Stimulated activated CD8-positive, alpha-beta memory T cell treated with anti-CD3 and anti-CD28 coated beads, Interleukin-7, amount 100 ng/mL, for 4 hours (primary cell): Measurements from ENCODE around the gene NEDD8.

Experiments used
- DNase-seq, 2 donors: peaks; one replicate each; pipeline ENCODE4 v3.0.0-alpha.2; 2020; ENCODE audit warnings: low read depth in 2 of 2

NEDD8 gene

GRCh38 chr14:24196071-24197055, 35.8 kb downstream of the NEDD8 start:
- DNase-seq = no peak

GRCh38 chr14:24195186-24196070, 36.7 kb downstream of the NEDD8 start, which contains the start of gene TM9SF1:
Gene TM9SF1 (minus strand): TSS chr14:24195441. CDS start chr14:24195019, 422 bp downstream.
- peak; percentile 80 to 84 for DNase-seq

GRCh38 chr14:24194873-24195185, 37.3 kb downstream of the NEDD8 start:
- no peak for DNase-seq

DNA sequence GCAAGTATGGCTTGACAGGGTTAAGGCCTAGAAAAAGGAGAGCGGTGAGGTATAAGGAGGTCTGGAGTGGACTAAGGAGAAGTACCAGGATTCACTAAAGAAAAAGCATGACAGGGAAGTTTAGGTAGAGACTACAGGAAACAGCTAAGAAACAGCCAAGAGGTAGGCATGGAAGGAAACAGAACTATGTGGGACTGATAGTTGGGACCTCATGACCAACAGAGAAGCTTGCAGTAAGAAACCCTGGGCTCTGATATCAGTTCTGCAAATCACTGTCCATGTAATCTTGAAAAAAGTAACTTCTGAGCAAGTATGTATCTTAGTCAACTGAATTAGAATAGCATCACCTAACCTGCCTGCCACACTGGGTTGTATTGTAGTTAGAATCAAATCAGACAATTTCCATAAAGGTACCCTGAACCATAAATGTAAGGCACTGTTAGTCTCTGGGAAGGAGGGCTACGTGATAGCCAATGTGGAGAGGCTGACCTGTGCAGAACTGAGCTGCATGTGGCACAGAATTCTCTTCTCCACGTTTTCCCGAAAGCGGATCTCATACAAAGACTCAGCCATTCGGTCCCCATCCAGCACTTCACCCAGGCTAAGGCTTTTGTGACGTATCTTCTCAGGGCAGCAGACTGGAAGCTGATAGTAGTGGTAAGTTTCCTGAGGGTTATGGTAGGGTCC, 37.8 kb downstream of the NEDD8 start:
- DNase-seq = no peak

DNA sequence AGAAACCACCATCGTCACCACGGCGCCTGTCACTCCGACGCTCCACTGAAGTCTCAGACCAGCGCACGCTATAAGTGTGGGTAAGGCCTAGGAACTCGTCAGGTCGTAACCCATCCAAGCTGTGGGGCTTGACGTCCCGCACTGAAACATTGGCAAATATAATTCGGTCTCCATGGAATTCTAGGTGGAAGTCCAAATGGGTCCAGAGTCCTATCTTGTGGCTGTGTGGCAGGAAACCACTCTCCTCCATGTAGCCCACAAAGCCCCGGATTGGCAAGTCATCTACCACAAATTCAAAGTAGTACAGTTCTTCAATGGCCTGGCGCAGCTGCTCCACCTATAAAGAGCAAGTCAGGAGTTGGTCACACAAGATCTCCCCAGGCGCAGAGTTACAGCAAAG, 39.2 kb downstream of the NEDD8 start:
- no peak for DNase-seq

DNA sequence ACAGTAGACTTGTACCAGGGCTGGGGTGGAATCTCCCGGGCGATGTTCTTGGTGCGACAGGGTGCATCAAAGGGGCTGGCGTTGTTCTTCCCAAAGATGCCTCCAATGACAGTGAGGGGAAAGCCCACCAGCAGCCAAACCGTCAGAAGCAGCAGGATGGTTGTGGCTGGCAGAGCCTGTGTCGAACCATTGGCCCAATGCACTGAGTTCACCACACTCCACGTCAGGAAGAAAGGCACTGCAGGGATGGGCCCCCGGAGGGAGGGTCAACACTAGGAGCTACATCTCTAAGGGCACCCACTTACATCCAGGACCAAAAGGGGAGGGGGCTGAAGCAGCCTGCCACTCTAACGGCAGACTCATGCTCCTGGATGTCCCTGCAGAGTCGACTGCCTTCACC, 41.8 kb downstream of the NEDD8 start:
- no peak for DNase-seq

DNA sequence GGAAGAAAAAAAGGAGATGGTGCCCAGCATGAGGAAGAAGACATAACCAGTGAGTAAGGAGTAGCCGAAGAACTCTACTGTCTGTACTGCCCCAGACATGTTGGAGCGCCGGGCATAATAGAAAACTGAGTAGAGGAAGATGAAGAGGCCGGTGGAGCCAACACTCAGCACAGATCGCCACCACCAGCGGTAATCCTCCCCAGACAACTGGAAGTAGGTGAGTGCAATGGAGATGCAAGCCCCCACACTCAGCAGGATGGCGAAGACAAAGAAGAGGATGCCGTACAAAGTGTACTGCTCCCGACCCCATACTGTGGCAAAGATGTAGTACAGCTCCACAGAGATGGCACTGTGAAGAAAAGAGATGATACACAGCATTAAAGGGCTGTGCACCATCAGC, 42.7 kb downstream of the NEDD8 start:
- DNase-seq = no peak

DNA sequence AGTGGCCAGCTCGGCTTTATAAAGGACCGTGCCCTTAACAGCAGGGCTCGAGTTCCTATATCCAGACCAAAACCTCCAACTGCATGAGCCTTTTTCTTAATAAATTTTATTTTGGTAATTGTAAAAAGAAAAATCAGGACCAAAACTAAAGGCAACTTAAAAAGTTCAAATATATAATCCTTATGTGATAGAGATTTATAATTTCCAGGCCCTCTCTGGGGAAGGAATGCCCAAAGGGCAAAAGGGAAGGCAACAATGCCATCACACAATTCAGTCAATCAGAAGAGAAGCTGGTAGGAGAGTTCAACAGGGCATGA, 43.1 kb downstream of the NEDD8 start:
- no peak for DNase-seq

DNA sequence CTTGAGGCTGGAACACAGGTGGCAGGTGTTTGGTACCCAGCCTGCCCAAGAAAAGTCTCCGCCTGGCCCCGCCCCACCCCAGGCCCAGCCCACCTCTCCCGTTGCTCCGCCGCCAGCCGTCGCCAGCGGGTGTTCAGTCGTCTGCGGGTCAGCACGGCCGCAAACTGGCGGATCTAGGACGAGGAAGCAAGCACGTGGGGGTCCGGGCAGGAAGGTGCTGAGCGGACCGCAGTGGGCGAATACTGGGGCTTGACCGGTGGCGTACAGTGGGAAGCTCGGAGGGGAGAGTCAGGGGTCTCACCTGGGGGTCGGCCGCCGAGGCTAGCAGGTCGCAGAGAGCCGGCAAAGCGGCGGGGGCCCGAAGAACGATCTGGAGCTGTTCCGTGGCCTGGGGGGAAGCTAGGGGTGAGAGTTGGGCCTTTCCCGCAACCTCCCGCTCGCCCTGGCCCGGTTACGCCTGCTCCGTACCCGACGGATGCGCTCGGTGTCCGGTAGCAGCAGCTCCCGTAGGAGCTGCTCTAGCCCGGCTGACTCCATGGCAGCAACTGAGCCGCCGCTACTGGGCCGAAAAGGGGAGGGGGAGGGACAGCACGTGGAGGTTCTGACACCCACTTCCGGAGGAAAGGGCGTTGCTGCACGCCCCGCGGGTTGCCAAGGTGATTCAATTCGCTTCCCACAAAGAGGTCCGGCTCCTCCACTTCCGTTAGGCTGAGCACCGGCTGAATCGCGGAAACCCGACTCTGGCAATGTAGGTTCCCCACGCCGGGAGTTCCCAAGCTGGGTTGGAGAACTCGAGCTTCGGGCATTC, 43.7 kb downstream of the NEDD8 start, which contains the start of gene IPO4:
Gene IPO4, minus strand, starts transcription at position 566 of the 808 bp plus-strand sequence. Its CDS starts 29 bp downstream, at position 537.
- DNase-seq = peak; percentile 93 to 94

DNA sequence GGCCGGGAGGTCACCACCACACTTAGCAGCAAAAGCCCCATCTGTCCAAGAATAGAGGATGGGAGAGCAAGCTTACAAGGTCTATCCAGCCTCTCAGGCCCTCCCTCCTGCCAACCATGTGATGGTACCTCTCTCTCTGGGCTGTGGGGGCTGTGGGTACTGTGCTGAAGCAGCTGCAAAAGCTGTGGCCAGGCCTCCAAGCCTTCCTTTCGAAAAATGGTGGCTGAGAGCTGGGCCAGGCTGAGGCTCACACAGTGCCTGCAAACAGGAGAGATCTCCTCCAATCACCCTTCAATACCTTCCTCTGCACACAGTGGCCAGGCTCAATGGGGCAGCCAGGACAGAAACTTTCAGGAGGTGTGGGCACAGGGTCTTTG, 44.6 kb downstream of the NEDD8 start:
- no peak for DNase-seq

DNA sequence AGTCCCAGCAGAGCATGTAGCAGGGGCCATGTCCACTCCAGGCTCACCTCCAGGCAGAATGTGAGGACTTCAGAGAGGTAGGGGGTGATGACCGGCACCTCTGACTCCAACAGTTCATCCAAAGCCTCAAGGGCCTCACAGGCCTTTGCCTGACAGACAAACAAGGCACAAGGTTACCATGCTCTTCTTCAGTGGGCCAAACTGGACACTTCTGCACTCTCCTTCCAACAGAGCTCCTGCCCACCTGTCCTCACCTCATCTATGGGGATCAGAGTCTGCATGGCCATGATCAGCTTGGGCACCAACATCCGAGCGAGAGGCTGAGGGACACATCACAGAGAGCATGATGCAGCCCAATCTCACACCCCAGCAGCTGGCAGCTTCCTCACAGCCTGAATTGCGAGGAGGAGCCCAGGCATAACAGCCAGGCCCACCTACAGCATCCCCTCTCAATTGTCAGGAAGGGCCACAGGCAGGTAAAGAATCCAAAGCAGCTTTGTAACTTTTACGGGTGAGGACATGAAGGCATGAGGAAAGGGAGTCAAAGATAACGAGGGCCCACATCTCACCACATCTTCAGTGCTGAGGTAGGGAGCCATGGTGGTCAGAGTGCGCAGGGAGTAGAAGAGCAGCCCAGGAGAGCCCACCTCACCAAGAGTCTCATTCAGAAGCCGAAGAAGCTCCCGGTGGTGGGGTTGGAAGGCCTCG, 45.2 kb downstream of the NEDD8 start:
- no peak for DNase-seq

DNA sequence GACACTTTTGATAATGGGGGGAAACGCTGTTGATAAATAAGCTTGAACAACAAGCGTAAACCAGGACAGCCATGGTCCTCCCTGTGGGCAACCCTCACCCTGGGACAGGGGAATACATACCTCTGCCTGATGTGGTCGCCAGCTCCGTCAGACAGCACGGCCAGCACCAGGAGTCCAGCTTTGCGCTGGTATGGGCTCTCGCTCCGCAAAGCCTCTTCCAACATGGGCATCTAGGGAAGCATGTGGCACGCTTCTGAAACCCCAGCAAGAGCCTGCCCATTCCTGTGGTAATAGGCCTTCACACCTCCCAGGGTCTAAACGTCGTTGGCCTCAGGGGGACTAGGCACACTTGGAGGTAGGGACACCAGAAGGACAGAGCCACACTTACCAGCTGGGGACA, 46.4 kb downstream of the NEDD8 start:
- DNase-seq = no peak

DNA sequence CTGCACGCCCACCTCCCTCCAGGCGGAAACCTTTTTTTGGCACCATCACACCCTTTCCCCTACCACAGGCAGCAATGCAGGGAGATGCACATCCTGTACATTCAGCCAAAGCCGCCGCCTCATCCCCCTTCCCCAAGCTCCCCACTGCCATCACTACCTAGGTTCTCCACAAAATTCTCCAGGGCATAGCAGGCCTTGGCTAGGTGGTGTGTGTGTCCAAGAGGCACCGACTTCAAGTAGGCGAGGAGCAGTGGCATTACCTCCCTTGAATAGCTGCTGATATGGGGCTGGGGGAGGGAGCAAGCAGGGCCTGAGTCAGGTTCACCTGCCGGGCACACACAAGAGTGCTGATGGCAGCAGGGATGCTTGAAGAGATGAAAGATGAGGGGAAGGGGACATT, 47.1 kb downstream of the NEDD8 start:
- DNase-seq = no peak

- no peak for DNase-seq
These were observed 47.8 kb downstream of the NEDD8 start for GRCh38 chr14:24184104-24184970.

GRCh38 chr14:24183014-24183481, 49.1 kb downstream of the NEDD8 start:
- no peak for DNase-seq

DNA sequence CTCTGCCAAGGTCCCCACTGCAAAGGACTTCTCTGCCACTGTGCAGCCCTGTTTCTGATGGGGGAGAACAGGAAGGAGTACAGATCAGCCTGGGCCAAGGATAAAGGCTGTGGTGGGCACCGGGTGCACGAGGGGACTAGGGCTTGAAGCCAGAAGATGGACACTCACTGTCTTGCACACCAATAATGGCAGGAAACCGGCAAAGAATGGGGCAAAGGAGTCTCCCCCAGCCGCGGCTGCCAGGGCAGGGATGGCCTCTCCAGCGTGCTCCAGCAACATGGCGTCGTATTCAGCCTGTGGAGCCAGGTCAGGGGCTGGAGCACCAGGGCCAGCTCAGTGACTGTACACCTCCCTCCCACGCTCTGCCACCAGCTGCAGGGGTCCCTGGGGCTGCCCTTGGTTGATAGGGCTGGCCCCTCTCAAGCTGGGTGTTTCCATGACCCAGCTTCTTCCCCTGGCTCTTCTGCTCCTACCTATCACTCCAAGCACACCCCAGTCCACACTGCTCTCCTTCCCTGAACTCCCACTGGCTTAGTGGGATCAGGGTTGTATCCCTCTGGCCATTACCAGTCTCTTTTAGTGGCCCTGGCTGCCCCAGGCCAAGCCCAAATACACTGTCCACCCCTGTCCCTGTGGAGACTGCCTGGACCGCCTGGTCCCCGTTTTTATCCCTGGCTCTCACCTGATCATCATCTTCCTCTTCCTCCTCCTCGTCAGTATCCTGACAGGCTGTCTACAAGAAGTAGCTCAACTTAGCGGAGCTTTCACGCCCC, 49.9 kb downstream of the NEDD8 start:
- DNase-seq = no peak

GRCh38 chr14:24181371-24182077, 50.6 kb downstream of the NEDD8 start:
- no peak for DNase-seq
